Esophagus muscularis mucosa (tissue), 3 donors: ENCODE results near the gene MPHOSPH6.

Experiments used
- POLR2A ChIP-seq: fragments of 450-650 bp; IDR thresholded peaks from one replicate; pipeline ENCODE4 v1.6.1; 2017; ENCODE audit warnings: antibody characterized with exemption, moderate library complexity, mild to moderate bottlenecking, low read depth
- POLR2AphosphoS5 ChIP-seq, 2 donors: sonication (generic); formaldehyde crosslinking; IDR thresholded peaks; one replicate each; pipeline ENCODE4 v1.6.1; 2017; ENCODE audit warnings: antibody characterized with exemption in 2 of 2
- TF ChIP-seq, protein P1 (sequence below), 3 experiments: fragments of 200-600 bp in 2 of 3; fragments of 450-650 bp in 1 of 3; sonication (generic) in 2 of 3; IDR thresholded peaks; one replicate each; pipeline ENCODE4 v1.5.1; 2017 to 2019; ENCODE audit warnings: antibody characterized with exemption in 3 of 3, mild to moderate bottlenecking in 2 of 3, moderate library complexity in 1 of 3

DNA sequence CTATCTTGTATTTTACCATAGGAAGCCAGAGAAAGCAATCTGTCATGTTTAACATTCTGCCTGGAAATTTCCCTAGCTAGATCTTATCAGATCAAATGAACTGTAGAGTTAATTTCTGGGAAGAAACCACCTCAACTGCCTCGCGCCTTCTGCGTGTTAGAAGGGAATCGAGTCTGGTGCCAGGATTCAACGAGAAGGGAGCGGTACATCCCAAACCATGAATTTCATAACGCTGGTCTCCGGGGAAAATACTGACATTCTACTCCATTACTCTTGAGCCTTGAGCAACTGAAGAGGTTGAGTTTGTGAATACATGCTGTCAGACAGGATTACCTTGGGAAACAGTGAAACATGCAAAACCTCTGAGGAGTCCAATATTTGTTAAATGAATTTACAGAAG, 35.2 kb downstream of the MPHOSPH6 start:
- TF ChIP-seq, protein P1, sequence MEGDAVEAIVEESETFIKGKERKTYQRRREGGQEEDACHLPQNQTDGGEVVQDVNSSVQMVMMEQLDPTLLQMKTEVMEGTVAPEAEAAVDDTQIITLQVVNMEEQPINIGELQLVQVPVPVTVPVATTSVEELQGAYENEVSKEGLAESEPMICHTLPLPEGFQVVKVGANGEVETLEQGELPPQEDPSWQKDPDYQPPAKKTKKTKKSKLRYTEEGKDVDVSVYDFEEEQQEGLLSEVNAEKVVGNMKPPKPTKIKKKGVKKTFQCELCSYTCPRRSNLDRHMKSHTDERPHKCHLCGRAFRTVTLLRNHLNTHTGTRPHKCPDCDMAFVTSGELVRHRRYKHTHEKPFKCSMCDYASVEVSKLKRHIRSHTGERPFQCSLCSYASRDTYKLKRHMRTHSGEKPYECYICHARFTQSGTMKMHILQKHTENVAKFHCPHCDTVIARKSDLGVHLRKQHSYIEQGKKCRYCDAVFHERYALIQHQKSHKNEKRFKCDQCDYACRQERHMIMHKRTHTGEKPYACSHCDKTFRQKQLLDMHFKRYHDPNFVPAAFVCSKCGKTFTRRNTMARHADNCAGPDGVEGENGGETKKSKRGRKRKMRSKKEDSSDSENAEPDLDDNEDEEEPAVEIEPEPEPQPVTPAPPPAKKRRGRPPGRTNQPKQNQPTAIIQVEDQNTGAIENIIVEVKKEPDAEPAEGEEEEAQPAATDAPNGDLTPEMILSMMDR (IDR thresholded peaks at IDR 0.05), result no peak
- TF ChIP-seq POLR2A (no peak), POLR2AphosphoS5 (IDR thresholded peaks at IDR 0.05) (no peak)
